GM23338 (cell line): Measurements from ENCODE around the gene VPREB1. TPM values are rescaled to one million over a fixed set of nuclear protein-coding genes. Genes with fewer than 3 reads are reported as not detected.

ENCODE experiments used
- ATAC-seq: fragments of 200-7000 bp; cut with Tn5 transposase; 3 replicates; pipeline ENCODE4 v1.9.1; 2020
- DNase-seq: peaks from one replicate; pipeline ENCODE4 v3.0.0-alpha.2; 2015; ENCODE audit warnings: low spot score
- H2AFZ ChIP-seq: fragments of 200-600 bp; sonication (generic); 2 replicates; pipeline ENCODE4 v1.8.0; 2016; ENCODE audit warnings: antibody characterized with exemption, mild to moderate bottlenecking, moderate library complexity
- H3F3A ChIP-seq: fragments of 200-600 bp; sonication (generic); replicated peaks from 2 replicates; pipeline ENCODE4 v1.8.0; 2017; ENCODE audit warnings: antibody characterized with exemption, mixed run types, low read depth
- H3K27ac ChIP-seq: fragments of 200-600 bp; sonication (generic); 2 replicates; pipeline ENCODE4 v1.6.1; 2016; ENCODE audit warnings: low read depth
- H3K27me3 ChIP-seq: fragments of 200-600 bp; sonication (generic); 2 replicates; pipeline ENCODE4 v1.8.0; 2016; ENCODE audit warnings: mild to moderate bottlenecking, mixed run types, moderate library complexity; ENCODE audit not compliant: insufficient read depth
- H3K36me3 ChIP-seq: fragments of 200-600 bp; sonication (generic); 2 replicates; pipeline ENCODE4 v1.8.0; 2016; ENCODE audit warnings: mild to moderate bottlenecking; ENCODE audit not compliant: insufficient read depth
- H3K4me1 ChIP-seq: fragments of 200-600 bp; sonication (generic); 2 replicates; pipeline ENCODE4 v1.8.0; 2016; ENCODE audit warnings: mild to moderate bottlenecking, moderate library complexity; ENCODE audit not compliant: insufficient read depth
- H3K4me2 ChIP-seq: fragments of 200-600 bp; sonication (generic); 2 replicates; pipeline ENCODE4 v1.7.1; 2017; ENCODE audit warnings: mixed run types
- H3K4me3 ChIP-seq: fragments of 200-600 bp; sonication (generic); 2 replicates; pipeline ENCODE4 v1.6.1; 2016; ENCODE audit warnings: mixed run types
- H3K79me2 ChIP-seq: fragments of 200-600 bp; sonication (generic); replicated peaks from 2 replicates; pipeline ENCODE4 v1.8.0; 2017; ENCODE audit warnings: mild to moderate bottlenecking; ENCODE audit not compliant: insufficient read depth
- H3K9me2 ChIP-seq: fragments of 200-600 bp; sonication (generic); 2 replicates; pipeline ENCODE4 v1.8.0; 2017; ENCODE audit not compliant: insufficient read depth
- H4K20me1 ChIP-seq: fragments of 200-600 bp; sonication (generic); replicated peaks from 2 replicates; pipeline ENCODE4 v1.8.0; 2017; ENCODE audit warnings: mild to moderate bottlenecking; ENCODE audit not compliant: insufficient read depth
- H3K27ac Mint-ChIP-seq: 2 replicates; pipeline ENCODE4 v1.8.0; 2020; ENCODE audit warnings: inconsistent platforms, mild to moderate bottlenecking, moderate library complexity, mixed read lengths
- H3K27me3 Mint-ChIP-seq: 3 replicates; pipeline ENCODE4 v1.8.0; 2022; ENCODE audit warnings: low read depth, mild to moderate bottlenecking, moderate library complexity, mixed read lengths, inconsistent platforms; ENCODE audit not compliant: insufficient read depth, poor library complexity
- H3K36me3 Mint-ChIP-seq: 3 replicates; pipeline ENCODE4 v1.8.0; 2021; ENCODE audit warnings: low read depth, mild to moderate bottlenecking, inconsistent platforms, moderate library complexity, mixed read lengths
- H3K4me1 Mint-ChIP-seq: 3 replicates; pipeline ENCODE4 v1.8.0; 2020; ENCODE audit warnings: mild to moderate bottlenecking, inconsistent platforms, mixed read lengths
- H3K4me3 Mint-ChIP-seq: 3 replicates; pipeline ENCODE4 v1.8.0; 2021; ENCODE audit warnings: moderate library complexity, mild to moderate bottlenecking, inconsistent platforms, mixed read lengths
- H3K9me3 Mint-ChIP-seq: 3 replicates; pipeline ENCODE4 v1.8.0; 2020; ENCODE audit warnings: moderate library complexity, mild to moderate bottlenecking, inconsistent platforms, mixed read lengths
- EZH2 ChIP-seq: fragments of 200-600 bp; sonication (generic); IDR thresholded peaks from one replicate; pipeline ENCODE4 v1.8.0; 2017; ENCODE audit warnings: antibody characterized with exemption, mild to moderate bottlenecking, low read depth; ENCODE audit not compliant: unreplicated experiment
- EZH2phosphoT487 ChIP-seq: fragments of 200-600 bp; sonication (generic); IDR thresholded peaks from one replicate; pipeline ENCODE4 v1.8.1; 2018; ENCODE audit warnings: antibody characterized with exemption; ENCODE audit not compliant: unreplicated experiment
- JUNB ChIP-seq: IDR thresholded peaks from one replicate; pipeline ENCODE4 v1.6.1; 2016; ENCODE audit warnings: antibody characterized with exemption; ENCODE audit not compliant: unreplicated experiment
- NANOG ChIP-seq: IDR thresholded peaks from 2 replicates; pipeline ENCODE4 v1.6.1; 2016; ENCODE audit warnings: antibody characterized with exemption, borderline replicate concordance
- ZNF114 ChIP-seq: fragments of 250-450 bp; sonication (Bioruptor Pico); IDR thresholded peaks from 2 replicates; pipeline ENCODE4 v1.5.0; 2020; ENCODE audit warnings: mild to moderate bottlenecking, moderate library complexity
- ZNF331 ChIP-seq: fragments of 250-450 bp; sonication (Bioruptor Pico); IDR thresholded peaks from 2 replicates; pipeline ENCODE4 v1.5.0; 2020; ENCODE audit warnings: low read depth, mild to moderate bottlenecking, moderate library complexity
- long read RNA-seq: library from polyadenylated mRNA; unstranded; transcript quantifications from one replicate; pipeline ENCODE4 v2.0.0, GENCODE V29; 2020; ENCODE audit not compliant: unreplicated experiment
- polyA plus RNA-seq: library from polyadenylated mRNA; unstranded; fragments of >200 nt; fragmentation: Nextera tagmentation; extraction: Ambion mirVana; gene quantifications from 2 replicates; pipeline ENCODE4 v1.2.1, GENCODE V29; 2016
- total RNA-seq: library from RNA; depleted of rRNA; stranded (reverse); fragments of >200 nt; shearing (Covaris generic); gene quantifications from 2 replicates; pipeline ENCODE4 v1.2.3, GENCODE V29; 2014; rRNA removed
- TF ChIP-seq, protein P1 (sequence below): IDR thresholded peaks from one replicate; pipeline ENCODE4 v1.6.1; 2018; ENCODE audit warnings: antibody characterized with exemption; ENCODE audit not compliant: unreplicated experiment
- TF ChIP-seq, protein P2 (sequence below), 2 experiments: fragments of 200-600 bp in 1 of 2; sonication (generic) in 1 of 2; conservative IDR thresholded peaks; 2 replicates each; pipeline versions ENCODE4 v1.5.1 to v1.6.1; 2016 to 2017; ENCODE audit warnings: antibody characterized with exemption in 2 of 2, low read depth in 2 of 2, mild to moderate bottlenecking in 2 of 2, moderate library complexity in 1 of 2

Gene VPREB1, protein sequence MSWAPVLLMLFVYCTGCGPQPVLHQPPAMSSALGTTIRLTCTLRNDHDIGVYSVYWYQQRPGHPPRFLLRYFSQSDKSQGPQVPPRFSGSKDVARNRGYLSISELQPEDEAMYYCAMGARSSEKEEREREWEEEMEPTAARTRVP
- total RNA-seq (not detected in 2 replicates), polyA plus RNA-seq (not detected in 2 replicates)
- long read RNA-seq: 0 reads

DNA sequence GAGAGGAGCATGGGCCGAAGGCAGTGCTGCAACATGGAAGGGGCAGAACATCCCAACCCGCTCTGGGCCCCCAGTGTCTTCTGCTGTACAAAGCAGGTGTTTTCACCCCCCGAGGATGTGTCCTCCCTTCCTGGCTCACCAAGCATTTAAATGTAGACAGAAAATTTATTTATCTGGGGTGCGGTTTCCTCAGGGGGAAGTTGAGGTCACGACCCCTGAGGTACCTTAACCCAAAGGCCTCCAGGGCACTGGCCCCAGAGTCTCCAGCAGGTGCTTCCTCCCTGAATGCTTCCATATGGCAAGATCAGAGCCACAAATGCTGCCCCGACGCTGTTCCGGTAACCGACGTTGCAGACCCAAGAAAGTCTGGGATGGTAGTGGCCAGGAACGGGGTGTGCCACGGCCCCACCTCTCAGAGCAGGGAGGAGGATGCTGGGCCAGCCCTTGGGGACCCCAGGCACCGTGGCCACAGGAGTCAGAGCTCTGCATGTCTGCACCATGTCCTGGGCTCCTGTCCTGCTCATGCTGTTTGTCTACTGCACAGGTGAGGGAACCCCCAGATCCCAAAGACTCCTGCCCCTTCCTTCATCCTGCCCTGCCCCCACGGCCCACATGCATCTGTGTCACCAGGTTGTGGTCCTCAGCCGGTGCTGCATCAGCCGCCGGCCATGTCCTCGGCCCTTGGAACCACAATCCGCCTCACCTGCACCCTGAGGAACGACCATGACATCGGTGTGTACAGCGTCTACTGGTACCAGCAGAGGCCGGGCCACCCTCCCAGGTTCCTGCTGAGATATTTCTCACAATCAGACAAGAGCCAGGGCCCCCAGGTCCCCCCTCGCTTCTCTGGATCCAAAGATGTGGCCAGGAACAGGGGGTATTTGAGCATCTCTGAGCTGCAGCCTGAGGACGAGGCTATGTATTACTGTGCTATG lies at the start of gene VPREB1:
Gene VPREB1 (plus strand): TSS at position 471 of the 935 bp plus-strand sequence. CDS start 28 bp downstream, at position 499.
- H3K9me2 ChIP-seq: no peaks in the 10 kb centered on the region
- H3K4me3 ChIP-seq: no peak within 1 kb of the TSS
- peaks cover 98% of the 10 kb centered on the region for H3K27me3 Mint-ChIP-seq
- ATAC-seq (no peak), DNase-seq (no peak)
- no peaks in the 10 kb centered on the region for H3F3A ChIP-seq
- TF ChIP-seq ZNF114 (CRISPR knock-in tag) (no peak), EZH2phosphoT487 (no peak), JUNB (no peak), NANOG (no peak), ZNF331 (no peak), EZH2 (no peak)
- TF ChIP-seq, protein P1, sequence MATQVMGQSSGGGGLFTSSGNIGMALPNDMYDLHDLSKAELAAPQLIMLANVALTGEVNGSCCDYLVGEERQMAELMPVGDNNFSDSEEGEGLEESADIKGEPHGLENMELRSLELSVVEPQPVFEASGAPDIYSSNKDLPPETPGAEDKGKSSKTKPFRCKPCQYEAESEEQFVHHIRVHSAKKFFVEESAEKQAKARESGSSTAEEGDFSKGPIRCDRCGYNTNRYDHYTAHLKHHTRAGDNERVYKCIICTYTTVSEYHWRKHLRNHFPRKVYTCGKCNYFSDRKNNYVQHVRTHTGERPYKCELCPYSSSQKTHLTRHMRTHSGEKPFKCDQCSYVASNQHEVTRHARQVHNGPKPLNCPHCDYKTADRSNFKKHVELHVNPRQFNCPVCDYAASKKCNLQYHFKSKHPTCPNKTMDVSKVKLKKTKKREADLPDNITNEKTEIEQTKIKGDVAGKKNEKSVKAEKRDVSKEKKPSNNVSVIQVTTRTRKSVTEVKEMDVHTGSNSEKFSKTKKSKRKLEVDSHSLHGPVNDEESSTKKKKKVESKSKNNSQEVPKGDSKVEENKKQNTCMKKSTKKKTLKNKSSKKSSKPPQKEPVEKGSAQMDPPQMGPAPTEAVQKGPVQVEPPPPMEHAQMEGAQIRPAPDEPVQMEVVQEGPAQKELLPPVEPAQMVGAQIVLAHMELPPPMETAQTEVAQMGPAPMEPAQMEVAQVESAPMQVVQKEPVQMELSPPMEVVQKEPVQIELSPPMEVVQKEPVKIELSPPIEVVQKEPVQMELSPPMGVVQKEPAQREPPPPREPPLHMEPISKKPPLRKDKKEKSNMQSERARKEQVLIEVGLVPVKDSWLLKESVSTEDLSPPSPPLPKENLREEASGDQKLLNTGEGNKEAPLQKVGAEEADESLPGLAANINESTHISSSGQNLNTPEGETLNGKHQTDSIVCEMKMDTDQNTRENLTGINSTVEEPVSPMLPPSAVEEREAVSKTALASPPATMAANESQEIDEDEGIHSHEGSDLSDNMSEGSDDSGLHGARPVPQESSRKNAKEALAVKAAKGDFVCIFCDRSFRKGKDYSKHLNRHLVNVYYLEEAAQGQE: no peak
- TF ChIP-seq, protein P2, sequence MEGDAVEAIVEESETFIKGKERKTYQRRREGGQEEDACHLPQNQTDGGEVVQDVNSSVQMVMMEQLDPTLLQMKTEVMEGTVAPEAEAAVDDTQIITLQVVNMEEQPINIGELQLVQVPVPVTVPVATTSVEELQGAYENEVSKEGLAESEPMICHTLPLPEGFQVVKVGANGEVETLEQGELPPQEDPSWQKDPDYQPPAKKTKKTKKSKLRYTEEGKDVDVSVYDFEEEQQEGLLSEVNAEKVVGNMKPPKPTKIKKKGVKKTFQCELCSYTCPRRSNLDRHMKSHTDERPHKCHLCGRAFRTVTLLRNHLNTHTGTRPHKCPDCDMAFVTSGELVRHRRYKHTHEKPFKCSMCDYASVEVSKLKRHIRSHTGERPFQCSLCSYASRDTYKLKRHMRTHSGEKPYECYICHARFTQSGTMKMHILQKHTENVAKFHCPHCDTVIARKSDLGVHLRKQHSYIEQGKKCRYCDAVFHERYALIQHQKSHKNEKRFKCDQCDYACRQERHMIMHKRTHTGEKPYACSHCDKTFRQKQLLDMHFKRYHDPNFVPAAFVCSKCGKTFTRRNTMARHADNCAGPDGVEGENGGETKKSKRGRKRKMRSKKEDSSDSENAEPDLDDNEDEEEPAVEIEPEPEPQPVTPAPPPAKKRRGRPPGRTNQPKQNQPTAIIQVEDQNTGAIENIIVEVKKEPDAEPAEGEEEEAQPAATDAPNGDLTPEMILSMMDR (conservative IDR thresholded peaks at IDR 0.05; ENCODE audit: low read depth in 2 of 2): no peak
- H3K27me3 ChIP-seq: peaks cover 100% of the 10 kb centered on the region
- no peak within 1 kb of the TSS for H2AFZ ChIP-seq
- H3K4me1 ChIP-seq: no peaks in the 10 kb centered on the region
- H4K20me1 ChIP-seq: peaks cover 5% of the 10 kb centered on the region
- no peak within 1 kb of the TSS for H3K4me3 Mint-ChIP-seq
- H3K36me3 Mint-ChIP-seq: no peaks in the 10 kb centered on the region
- H3K4me2 ChIP-seq: no peak within 1 kb of the TSS
- H3K36me3 ChIP-seq: no peaks in the 10 kb centered on the region
- H3K9me3 Mint-ChIP-seq: peaks cover 5% of the 10 kb centered on the region
- no peak within 1 kb of the TSS for H3K27ac Mint-ChIP-seq
- H3K27ac ChIP-seq: no peak within 1 kb of the TSS
- no peaks in the 10 kb centered on the region for H3K79me2 ChIP-seq
- H3K4me1 Mint-ChIP-seq: no peaks in the 10 kb centered on the region
